Measurements from ENCODE around the gene INHA. TPM values are rescaled to one million over a fixed set of nuclear protein-coding genes. Genes with fewer than 3 reads are reported as not detected.

The INHA gene
- polyA plus RNA-seq, 1 of the 3 experiments (the other 2 are of a cell fraction): 1.2 TPM

- CTCF ChIA-PET: interaction anchor here (1.0 to 62.1 kb wide), 29 partner anchors 12 to 153 kb away, joined by 3 to 2824 read pairs (median 15); partner anchors contain the start of genes ASIC4, GMPPA, OBSL1 and STK11IP
- H3K4me2 ChIP-seq: no peak overlapping the region
- no peak for TF ChIP-seq PBX3 (IDR thresholded peaks at IDR 0.05)
- TF ChIP-seq NFIC (IDR thresholded peaks at IDR 0.05; ENCODE audit: borderline replicate concordance): no peak
- TF ChIP-seq MEF2A (IDR thresholded peaks at IDR 0.05; ENCODE audit: borderline replicate concordance, low read depth): no peak
- TF ChIP-seq RCOR1 (IDR thresholded peaks at IDR 0.05; ENCODE audit: low read length): no peak
- no peak for TF ChIP-seq TEAD4 (IDR thresholded peaks at IDR 0.05; ENCODE audit: borderline replicate concordance, insufficient read depth)
- no peak overlapping the region for H3K9ac ChIP-seq
- peaks cover 13% of the 10 kb centered on the region for H3K79me2 ChIP-seq (ENCODE audit: insufficient read depth)
- H3K4me1 ChIP-seq (ENCODE audit: control insufficient read depth in 1 of 2, insufficient read depth in 2 of 2, low read depth in 1 of 2, low read length in 1 of 2): peaks cover 7 to 26% of the 10 kb centered on the region in 2 experiments; a peak in 2 of 4 replicates
- H3K4me3 ChIP-seq (ENCODE audit: low read depth in 2 of 2, low read length in 1 of 2): no peak overlapping the region
- H3K27ac ChIP-seq (ENCODE audit: low read depth in 2 of 2, low read length in 1 of 2): no peak overlapping the region
- H2AFZ ChIP-seq (ENCODE audit: low read depth): no peak overlapping the region
- H3F3A ChIP-seq (replicated peaks; ENCODE audit: insufficient read depth): peaks cover 6% of the 10 kb centered on the region
- no peak for DNase-seq
- WGBS (ENCODE audit: low lambda C conversion rate): 93% methylated on average over 17 of the region's 46 CpGs
- POLR2A ChIA-PET: interaction anchor here (0.6 to 1.1 kb wide), 3 partner anchors 109 to 333 kb away, joined by 4 to 5 read pairs (median 4); partner anchors contain the start of gene ZFAND2B
- H3K9me3 ChIP-seq: no peaks in the 10 kb centered on the region
- H4K20me1 ChIP-seq (ENCODE audit: insufficient read depth): peaks cover 20% of the 10 kb centered on the region
- no peaks in the 10 kb centered on the region for H3K27me3 ChIP-seq (ENCODE audit: insufficient read depth)
- peaks cover 9 to 28% of the 10 kb centered on the region in 2 experiments for H3K36me3 ChIP-seq (replicated peaks in 1 of 2; ENCODE audit: control insufficient read depth in 1 of 2, insufficient read depth in 2 of 2, low read length in 1 of 2)
- H3K9me2 ChIP-seq: no peaks in the 10 kb centered on the region
Measured at GRCh38 chr2:219539926-219540678, 32.0 kb upstream of the INHA start.

GRCh38 chr2:219540784-219541504 lies 31.2 kb upstream of the INHA start:
- no peak overlapping the region for H2AFZ ChIP-seq (ENCODE audit: low read depth)
- peaks cover 7 to 30% of the 10 kb centered on the region in 2 experiments; a peak in 2 of 4 replicates for H3K4me1 ChIP-seq (ENCODE audit: control insufficient read depth in 1 of 2, insufficient read depth in 2 of 2, low read depth in 1 of 2, low read length in 1 of 2)
- no peak overlapping the region for H3K27ac ChIP-seq (ENCODE audit: low read depth in 2 of 2, low read length in 1 of 2)
- H3K4me2 ChIP-seq: no peak overlapping the region
- POLR2A ChIA-PET: interaction anchor here (0.6 to 0.9 kb wide), 2 partner anchors 204 to 334 kb away, joined by 4 to 5 read pairs; partner anchors contain the start of gene ZFAND2B
- peak overlapping the region in 1 of 2 experiments; percentile 86; a peak in 1 of 4 replicates for H3K4me3 ChIP-seq (ENCODE audit: low read depth in 2 of 2, low read length in 1 of 2)
- no peak overlapping the region for H3K9ac ChIP-seq
- H3K27me3 ChIP-seq (ENCODE audit: insufficient read depth): no peaks in the 10 kb centered on the region
- peaks cover 20% of the 10 kb centered on the region for H4K20me1 ChIP-seq (ENCODE audit: insufficient read depth)
- no peak for DNase-seq
- H3K9me2 ChIP-seq: no peaks in the 10 kb centered on the region
- 82% methylated on average over 5 of the region's 12 CpGs for WGBS (ENCODE audit: low lambda C conversion rate)
- H3K36me3 ChIP-seq (replicated peaks in 1 of 2; ENCODE audit: control insufficient read depth in 1 of 2, insufficient read depth in 2 of 2, low read length in 1 of 2): peaks cover 9 to 29% of the 10 kb centered on the region in 2 experiments
- TF ChIP-seq NRF1 (IDR thresholded peaks at IDR 0.05; ENCODE audit: low read depth, low read length) (no peak), IRF3 (IDR thresholded peaks at IDR 0.05; ENCODE audit: low read depth, low read length) (no peak)
- peaks cover 13% of the 10 kb centered on the region for H3K79me2 ChIP-seq (ENCODE audit: insufficient read depth)
- H3K9me3 ChIP-seq: no peaks in the 10 kb centered on the region
- CTCF ChIA-PET: interaction anchor here (0.6 to 62.1 kb wide), 54 partner anchors 8 to 287 kb away, joined by 3 to 2824 read pairs (median 5); partner anchors contain the start of genes ASIC4, GMPPA, OBSL1 and STK11IP
- peaks cover 6% of the 10 kb centered on the region for H3F3A ChIP-seq (replicated peaks; ENCODE audit: insufficient read depth)
